A673 (cell line): ENCODE measurements around the gene SMC1A. TPM values are rescaled to one million over a fixed set of nuclear protein-coding genes. Genes with fewer than 3 reads are reported as not detected.
A peak's percentile ranks its signal among the peaks of the same experiment; 100 is the strongest.

ENCODE experiments used
- BruUV-seq: library from RNA; stranded (reverse); fragments of 400-500 nt; replicated peaks from 2 replicates; lab custom pipeline; 2021; lab: Mats Ljungman, UMichigan
- CTCF ChIA-PET: fragments of 300-600 bp; sonication (Branson Sonifier 250); formaldehyde crosslinking; loops from one replicate; lab custom pipeline; 2022; ENCODE audit warnings: antibody characterized with exemption; lab: Charles Lee
- POLR2A ChIA-PET: fragments of 300-600 bp; sonication (Branson Sonifier 250); formaldehyde crosslinking; loops from one replicate; lab custom pipeline; 2022; ENCODE audit warnings: antibody characterized with exemption; ENCODE audit not compliant: low non-redundant PET; lab: Charles Lee
- DNase-seq: peaks from one replicate; pipeline ENCODE4 v3.0.0-alpha.2; 2015; ENCODE audit warnings: low spot score
- H3K27ac ChIP-seq: fragments of 200-600 bp; sonication (generic); 2 replicates; pipeline ENCODE4 v1.5.1; 2016; ENCODE audit warnings: mixed run types, low read depth, mild to moderate bottlenecking, mixed read lengths, antibody characterized with exemption, low read length; ENCODE audit not compliant: poor library complexity, severe bottlenecking
- H3K27me3 ChIP-seq: fragments of 200-600 bp; sonication (generic); replicated peaks from 2 replicates; pipeline ENCODE4 v1.6.1; 2017; ENCODE audit warnings: mixed run types, low read depth, mild to moderate bottlenecking, mixed read lengths, antibody characterized with exemption, low read length; ENCODE audit not compliant: insufficient read depth, poor library complexity
- H3K36me3 ChIP-seq: fragments of 200-600 bp; sonication (generic); 2 replicates; pipeline ENCODE4 v1.6.1; 2016; ENCODE audit warnings: mixed run types, mild to moderate bottlenecking, mixed read lengths, antibody characterized with exemption, low read length; ENCODE audit not compliant: insufficient read depth, poor library complexity, severe bottlenecking
- H3K4me1 ChIP-seq: fragments of 200-600 bp; sonication (generic); 2 replicates; pipeline ENCODE4 v1.6.1; 2017; ENCODE audit warnings: mixed run types, mild to moderate bottlenecking, mixed read lengths, antibody characterized with exemption, low read length; ENCODE audit not compliant: insufficient read depth, poor library complexity, severe bottlenecking
- H3K4me3 ChIP-seq: fragments of 200-600 bp; sonication (generic); 2 replicates; pipeline ENCODE4 v1.5.1; 2016; ENCODE audit warnings: low read depth, mixed run types, mild to moderate bottlenecking, mixed read lengths, low read length; ENCODE audit not compliant: poor library complexity, severe bottlenecking
- H3K9me3 ChIP-seq: fragments of 200-600 bp; sonication (generic); 2 replicates; pipeline ENCODE4 v1.6.1; 2016; ENCODE audit warnings: mixed run types, low read depth, mild to moderate bottlenecking, mixed read lengths, antibody characterized with exemption, low read length; ENCODE audit not compliant: poor library complexity, severe bottlenecking
- CTCF ChIP-seq: fragments of 300-800, 200-600 bp; sonication (generic); conservative IDR thresholded peaks from 2 replicates; pipeline ENCODE4 v1.5.1; 2017; ENCODE audit warnings: low read depth, mild to moderate bottlenecking, antibody characterized with exemption, low read length, moderate library complexity, mixed read lengths
- EZH2 ChIP-seq: fragments of 200-600 bp; sonication (generic); IDR thresholded peaks from 2 replicates; pipeline ENCODE4 v1.6.1; 2017; ENCODE audit warnings: borderline replicate concordance, low read depth, mild to moderate bottlenecking, mixed read lengths, antibody characterized with exemption, low read length; ENCODE audit not compliant: poor library complexity, severe bottlenecking
- intact Hi-C: fragments of 100-400 bp; cut with micrococcal nuclease; formaldehyde crosslinking; loops from one replicate; pipeline ENCODE4 v1.10.0; 2022; ENCODE audit not compliant: unreplicated experiment
- total RNA-seq: library from RNA; stranded (reverse); gene quantifications from 2 replicates; pipeline ENCODE4 v1.2.3, GENCODE V29; 2021

SMC1A gene
- total RNA-seq, 1 experiment from 2014 or later, result 230 TPM

GRCh38 chrX:53377464-53377863, 45.0 kb downstream of the SMC1A start:
- H3K4me1 ChIP-seq, result no peaks in the 10 kb centered on the region
- POLR2A ChIA-PET, result no interaction called here
- no TSS peak for BruUV-seq
- DNase-seq, result no peak
- H3K27ac ChIP-seq, result no peak overlapping the region
- no peaks in the 10 kb centered on the region for H3K27me3 ChIP-seq
- no peak overlapping the region for H3K4me3 ChIP-seq
- no peaks in the 10 kb centered on the region for H3K9me3 ChIP-seq
- TF ChIP-seq EZH2 (no peak), CTCF (no peak)
- intact Hi-C loops, result no loop called here
- H3K36me3 ChIP-seq, result peaks cover 48% of the 10 kb centered on the region
- CTCF ChIA-PET, result no interaction called here

- no TSS peak for BruUV-seq
- POLR2A ChIA-PET, result no interaction called here
- Histone ChIP-seq H3K27me3 (no peaks in the 10 kb centered on the region), H3K4me1 (no peaks in the 10 kb centered on the region), H3K9me3 (no peaks in the 10 kb centered on the region), H3K4me3 (no peak overlapping the region), H3K36me3 (peaks cover 42% of the 10 kb centered on the region), H3K27ac (no peak overlapping the region)
- intact Hi-C loops, result no loop called here
- CTCF ChIA-PET, result no interaction called here
- TF ChIP-seq CTCF (no peak), EZH2 (no peak)
- DNase-seq, result no peak
These were observed 45.6 kb downstream of the SMC1A start for GRCh38 chrX:53376888-53377287.

- TF ChIP-seq EZH2 (no peak), CTCF (0 out of 2 replicates have a peak, but pooled peaks have one; percentile 21)
- Histone ChIP-seq H3K27ac (no peak overlapping the region), H3K9me3 (no peaks in the 10 kb centered on the region), H3K4me3 (no peak overlapping the region), H3K36me3 (peaks cover 25% of the 10 kb centered on the region), H3K4me1 (no peaks in the 10 kb centered on the region), H3K27me3 (no peaks in the 10 kb centered on the region)
- no TSS peak for BruUV-seq
- intact Hi-C loops, result no loop called here
- ChIA-PET POLR2A (no interaction called here), CTCF (no interaction called here)
- DNase-seq, result no peak
These were observed 47.5 kb downstream of the SMC1A start for GRCh38 chrX:53374923-53375322.
